Measurements from ENCODE around the gene AKAP9. TPM values are rescaled to one million over a fixed set of nuclear protein-coding genes. Genes with fewer than 3 reads are reported as not detected.

Gene AKAP9
- total and polyA plus RNA-seq, 9 of the 15 experiments (the other 6 are each of a cell fraction or from before 2014, with no cell fraction given) = 25.5 to 80.9 (median 46.3) TPM

GRCh38 chr7:92095380-92095779 is 154.7 kb downstream of the AKAP9 start:
- peaks cover 61% of the 10 kb centered on the region for H3K36me3 ChIP-seq (ENCODE audit: control insufficient read depth, insufficient read depth, low read length)
- H3K9me3 ChIP-seq (replicated peaks; ENCODE audit: control insufficient read depth, insufficient read depth, low read depth, low read length) = no peaks in the 10 kb centered on the region
- no peak overlapping the region for H3K4me3 ChIP-seq
- no peaks in the 10 kb centered on the region for H3K4me1 ChIP-seq (replicated peaks in 1 of 2; ENCODE audit: control insufficient read depth in 2 of 2, insufficient read depth in 2 of 2, low read length in 2 of 2)
- H3K27ac ChIP-seq (ENCODE audit: extremely low read depth, low read depth, low read length) = no peak overlapping the region
- POLR2A ChIA-PET = interaction anchor here (0.6 kb wide), 1 partner anchor 49 kb away, joined by 3 read pairs; no protein-coding TSS in a partner anchor
- 100% methylated on average over 1 of the region's 1 CpG for WGBS (ENCODE audit: insufficient coverage, low coverage, missing lambda C conversion rate)
- no peak overlapping the region for H2AFZ ChIP-seq (ENCODE audit: low read depth, low read length)
- DNase-seq (ENCODE audit: extremely low read depth in 1 of 4, low spot score in 3 of 4) (no peak), ATAC-seq (no peak), FAIRE-seq (no peak)
- H3K27me3 ChIP-seq (ENCODE audit: control insufficient read depth in 2 of 2, insufficient read depth in 2 of 2, low read length in 2 of 2) = no peaks in the 10 kb centered on the region
- BruUV-seq (replicated peaks) = no TSS peak
- no peak overlapping the region for H3K4me2 ChIP-seq (ENCODE audit: insufficient read depth, low read length)
- in situ Hi-C loops (cut with MboI) = no loop called here
- intact Hi-C loops (cut with micrococcal nuclease) = no loop called here
- TF ChIP-seq ZBTB34 (CRISPR knock-in tag; IDR thresholded peaks at IDR 0.05) (no peak), STAG1 (CRISPR knock-in tag; IDR thresholded peaks at IDR 0.05; ENCODE audit: borderline replicate concordance) (no peak), CBFB (CRISPR knock-in tag; IDR thresholded peaks at IDR 0.05) (no peak), IRF9 (tag; IDR thresholded peaks at IDR 0.05) (no peak), ZNF121 (CRISPR knock-in tag; conservative IDR thresholded peaks at IDR 0.05) (no peak), CBX3 (IDR thresholded peaks at IDR 0.05; ENCODE audit: borderline replicate concordance in 1 of 2, low read length in 2 of 2) (no peak), POLR2AphosphoS5 (IDR thresholded peaks at IDR 0.05; ENCODE audit: control insufficient read depth, insufficient read depth, low read depth, low read length) (no peak), ZC3H4 (CRISPR knock-in tag; IDR thresholded peaks at IDR 0.05; ENCODE audit: borderline replicate concordance) (no peak)
- no peaks in the 10 kb centered on the region for H4K20me1 ChIP-seq (replicated peaks; ENCODE audit: control insufficient read depth, insufficient read depth, low read length)
- no peaks in the 10 kb centered on the region for H3K79me2 ChIP-seq (ENCODE audit: control insufficient read depth, insufficient read depth, low read length)
- CTCF ChIA-PET (ENCODE audit: low intra/inter-chr PET ratio) = no interaction called here
- H3K9ac ChIP-seq (ENCODE audit: insufficient read depth in 1 of 2, low read depth in 2 of 2, low read length in 2 of 2) = no peak overlapping the region
- no peaks in the 10 kb centered on the region for H3K9me1 ChIP-seq (ENCODE audit: control insufficient read depth, insufficient read depth, low read length)
